HG02798 (cell line): Measurements from ENCODE around the gene CYP19A1.
"Not testable (repeated sequence)": the region's sequence is repeated elsewhere in the genome, so short reads cannot be mapped to it uniquely, and the experiment has no call there.

Experiments
- ATAC-seq: cut with Tn5 transposase; IDR thresholded peaks from one replicate; pipeline ENCODE4 v1.9.1; 2021; ENCODE audit warnings: mild to moderate bottlenecking; ENCODE audit not compliant: unreplicated experiment, poor library complexity

The CYP19A1 gene

DNA sequence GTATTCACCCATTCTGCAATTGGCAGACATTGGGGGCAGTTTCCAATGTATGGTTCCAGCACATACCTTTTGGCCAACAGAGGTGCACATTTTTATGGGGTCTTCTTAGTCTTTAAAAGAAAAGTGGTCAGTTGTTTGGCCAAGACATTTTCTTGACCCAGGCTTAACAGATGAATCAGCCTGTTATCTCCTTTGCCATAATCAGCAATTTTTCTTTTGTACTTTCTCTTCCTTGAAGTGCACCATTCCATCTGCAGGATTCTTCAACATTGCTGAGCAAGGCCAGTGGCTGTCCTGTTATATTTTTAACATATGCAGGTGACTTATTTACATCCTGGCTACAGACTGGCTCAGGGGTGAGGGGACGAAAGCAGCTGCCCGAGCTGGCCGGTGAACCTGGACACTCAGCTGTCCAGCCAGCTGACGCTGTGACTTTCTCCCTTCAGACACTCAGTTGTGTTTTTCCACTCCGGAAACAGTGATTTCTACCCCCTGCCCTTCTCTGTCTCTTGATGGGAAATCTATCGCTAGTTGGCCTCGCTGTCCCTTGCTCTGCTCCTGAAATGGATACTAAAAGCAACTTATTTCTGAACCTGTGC, 147.2 kb downstream of the CYP19A1 start:
- ATAC-seq: no peak

- no peak for ATAC-seq
Measured at GRCh38 chr15:51190424-51191068, 147.8 kb downstream of the CYP19A1 start.

- ATAC-seq: no peak
Measured at GRCh38 chr15:51189669-51190385, 148.6 kb downstream of the CYP19A1 start.

- not testable (repeated sequence) for ATAC-seq
Measured at GRCh38 chr15:51188791-51189190, 149.6 kb downstream of the CYP19A1 start.

GRCh38 chr15:51186891-51187290, 151.5 kb downstream of the CYP19A1 start:
- no peak for ATAC-seq

GRCh38 chr15:51186181-51186705, 152.2 kb downstream of the CYP19A1 start:
- no peak for ATAC-seq

GRCh38 chr15:51185213-51186159, 152.9 kb downstream of the CYP19A1 start:
- ATAC-seq: no peak

- no peak for ATAC-seq
Measured at GRCh38 chr15:51184627-51185026, 153.8 kb downstream of the CYP19A1 start.

- no peak for ATAC-seq
Measured at GRCh38 chr15:51183076-51183475, 155.3 kb downstream of the CYP19A1 start.

DNA sequence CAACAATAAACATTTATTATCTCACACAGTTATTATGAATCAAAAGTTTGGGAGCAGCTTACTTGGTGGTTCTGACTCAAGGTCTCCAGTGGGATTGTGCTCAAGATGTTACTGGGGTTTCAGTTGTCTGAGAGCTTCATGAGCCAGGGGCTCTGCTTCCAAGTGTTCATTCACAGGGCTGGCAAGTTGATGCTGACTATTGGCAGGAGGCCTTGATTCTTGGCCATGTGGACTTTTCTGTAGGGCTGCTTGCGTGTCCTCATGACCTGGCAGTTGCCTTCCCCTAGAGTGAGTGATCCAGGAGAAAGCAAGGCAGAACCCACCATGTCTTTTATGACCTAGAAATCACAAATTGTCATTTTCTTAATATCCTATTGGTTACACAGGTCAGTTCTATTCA, 156.5 kb downstream of the CYP19A1 start:
- ATAC-seq: no peak

- ATAC-seq: no peak
Measured at GRCh38 chr15:51181221-51181620, 157.2 kb downstream of the CYP19A1 start.

DNA sequence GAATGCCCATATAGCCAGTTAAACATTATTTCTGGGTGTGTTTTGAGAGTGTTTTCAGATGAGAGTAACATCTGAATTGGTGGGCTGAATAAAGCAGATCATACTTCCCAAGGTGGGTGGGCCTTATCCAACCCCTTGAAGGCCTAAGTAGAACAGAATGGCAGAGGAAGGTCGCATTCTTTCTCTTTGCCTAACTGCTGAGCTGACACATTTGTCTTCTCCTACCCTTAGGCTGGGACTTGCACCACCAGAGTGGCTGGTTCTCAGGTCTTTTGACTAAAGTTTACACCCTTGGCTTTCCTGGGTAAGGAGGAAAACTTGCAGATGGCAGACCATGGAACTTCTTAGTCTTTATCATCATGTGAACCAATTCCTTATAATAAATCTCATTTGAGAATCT, 157.9 kb downstream of the CYP19A1 start:
- no peak for ATAC-seq

- ATAC-seq: no peak
Measured at GRCh38 chr15:51180011-51180410, 158.4 kb downstream of the CYP19A1 start.

- ATAC-seq: no peak
Measured at GRCh38 chr15:51172193-51172592, 166.2 kb downstream of the CYP19A1 start.

GRCh38 chr15:51171634-51171932, 166.8 kb downstream of the CYP19A1 start:
- no peak for ATAC-seq

- no peak for ATAC-seq
Measured at GRCh38 chr15:51170882-51171633, 167.3 kb downstream of the CYP19A1 start.

DNA sequence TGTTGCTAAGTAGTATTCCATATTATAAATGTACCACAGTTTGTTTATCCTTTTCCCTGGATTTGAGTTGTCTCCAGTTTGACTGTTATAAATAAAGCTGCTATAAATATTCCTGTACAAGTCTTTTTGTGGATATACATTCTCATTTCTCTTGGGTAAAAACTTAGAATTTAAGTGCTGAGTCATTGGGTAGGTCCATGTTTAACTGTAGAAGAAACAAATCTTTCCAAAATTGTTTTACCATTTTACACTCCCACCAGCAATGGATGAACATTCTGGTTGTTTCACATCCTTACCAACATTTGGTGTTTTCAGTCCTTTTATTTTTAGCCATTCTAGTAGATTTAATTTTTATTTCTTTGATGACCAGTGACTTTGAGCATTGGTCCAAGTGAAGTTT, 169.7 kb downstream of the CYP19A1 start:
- no peak for ATAC-seq

DNA sequence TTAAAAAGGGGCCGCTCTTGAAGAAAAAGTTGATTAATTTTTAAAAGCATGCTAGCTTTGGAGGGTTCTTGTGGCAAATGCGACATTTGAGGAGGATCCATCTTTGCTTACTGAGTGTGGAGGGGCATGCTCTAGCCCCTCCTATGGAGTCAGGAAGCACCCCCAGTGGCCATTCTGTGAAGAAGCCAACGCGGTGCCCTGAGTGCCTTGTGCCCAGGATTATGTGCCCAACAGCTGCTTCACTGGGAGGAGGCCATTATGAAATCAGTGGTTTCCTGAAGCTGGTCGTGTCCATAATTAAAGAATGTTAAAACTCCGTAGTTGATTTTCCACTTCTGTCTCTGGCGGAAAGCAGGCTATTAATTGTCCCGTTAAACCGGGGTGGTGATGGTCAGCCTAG, 174.6 kb downstream of the CYP19A1 start:
- ATAC-seq: no peak

- ATAC-seq: peak; percentile 84
Measured at GRCh38 chr15:51162865-51163762, 175.3 kb downstream of the CYP19A1 start.
